Activated CD4-positive, alpha-beta T cell treated with anti-CD3 and anti-CD28 coated beads for 24 hours (primary cell): ENCODE results near the gene ARMC5.

Experiments
- DNase-seq, 2 donors: peaks; one replicate each; pipeline ENCODE4 v3.0.0-alpha.2; 2020; ENCODE audit warnings: low read depth in 2 of 2

ARMC5 gene

DNA sequence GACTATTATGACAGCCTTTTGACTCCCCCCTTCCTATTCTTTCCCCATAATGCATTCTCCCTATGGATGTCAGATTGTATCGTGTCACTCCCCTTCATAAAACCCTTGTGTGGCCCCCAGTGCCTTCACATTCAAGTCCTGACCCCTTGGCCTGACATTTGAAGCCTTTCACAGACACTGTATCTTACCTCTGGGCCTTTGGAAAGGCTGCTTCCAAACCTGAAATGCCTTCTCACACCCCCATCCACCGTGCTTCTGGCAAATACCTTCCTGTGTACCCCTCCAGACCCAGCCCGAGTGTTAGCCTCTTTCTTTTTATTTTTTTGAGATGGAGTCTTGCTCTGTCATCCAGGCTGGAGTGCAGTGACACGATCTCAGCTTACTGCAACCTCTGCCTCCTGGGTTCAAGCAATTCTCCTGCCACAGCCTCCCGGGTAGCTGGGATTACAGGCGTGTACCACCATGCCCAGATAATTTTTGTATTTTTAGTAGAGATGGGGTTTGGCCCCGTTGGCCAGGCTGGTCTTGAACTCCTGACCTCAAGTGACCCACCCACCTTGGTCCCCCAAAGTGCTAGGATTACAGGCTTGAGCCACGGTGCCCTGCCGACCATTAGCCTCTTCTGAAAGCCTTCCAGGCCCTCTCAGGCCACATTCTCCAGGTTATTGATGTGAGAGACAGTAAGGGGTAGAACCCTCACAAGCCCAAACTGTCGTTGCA is 2.1 kb downstream of the ARMC5 start:
- no peak for DNase-seq

DNA sequence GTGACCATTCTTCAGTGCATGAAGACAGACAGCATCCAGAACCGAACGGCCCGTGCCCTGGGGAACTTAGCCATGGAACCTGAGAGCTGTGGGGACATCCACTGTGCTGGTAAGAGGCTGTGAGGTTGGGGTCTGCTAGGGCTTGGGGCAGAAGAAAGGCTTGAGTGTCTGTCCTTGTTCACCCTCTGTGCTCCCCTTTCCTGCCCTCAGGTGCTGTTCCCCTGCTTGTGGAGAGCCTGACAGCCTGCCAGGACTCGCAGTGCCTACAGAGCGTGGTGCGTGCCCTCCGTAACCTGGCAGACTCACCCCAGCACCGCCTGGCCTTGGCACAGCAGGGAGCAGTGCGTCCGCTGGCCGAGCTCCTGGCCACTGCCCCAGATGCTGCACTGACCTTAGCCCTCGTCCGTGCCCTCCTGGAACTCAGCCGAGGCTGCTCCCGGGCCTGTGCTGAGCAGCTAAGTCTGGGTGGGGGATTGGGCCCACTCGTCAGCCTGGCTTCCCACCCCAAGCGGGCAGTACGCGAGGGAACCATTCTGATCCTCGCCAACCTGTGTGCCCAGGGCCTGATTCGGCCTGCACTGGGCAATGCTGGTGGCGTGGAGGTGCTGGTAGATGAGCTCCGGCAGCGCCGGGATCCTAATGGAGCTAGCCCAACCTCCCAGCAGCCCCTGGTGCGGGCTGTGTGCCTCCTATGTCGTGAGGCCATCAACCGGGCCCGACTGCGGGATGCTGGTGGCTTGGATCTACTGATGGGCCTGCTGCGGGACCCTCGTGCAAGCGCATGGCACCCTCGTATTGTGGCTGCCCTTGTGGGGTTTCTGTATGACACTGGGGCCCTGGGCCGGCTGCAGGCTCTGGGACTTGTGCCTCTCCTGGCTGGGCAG is 2.9 kb downstream of the ARMC5 start:
- DNase-seq: no peak

- no peak for DNase-seq
Measured at GRCh38 chr16:31464348-31464769, 5.1 kb downstream of the ARMC5 start.

GRCh38 chr16:31464781-31465260 is 5.5 kb downstream of the ARMC5 start:
- no peak for DNase-seq

DNA sequence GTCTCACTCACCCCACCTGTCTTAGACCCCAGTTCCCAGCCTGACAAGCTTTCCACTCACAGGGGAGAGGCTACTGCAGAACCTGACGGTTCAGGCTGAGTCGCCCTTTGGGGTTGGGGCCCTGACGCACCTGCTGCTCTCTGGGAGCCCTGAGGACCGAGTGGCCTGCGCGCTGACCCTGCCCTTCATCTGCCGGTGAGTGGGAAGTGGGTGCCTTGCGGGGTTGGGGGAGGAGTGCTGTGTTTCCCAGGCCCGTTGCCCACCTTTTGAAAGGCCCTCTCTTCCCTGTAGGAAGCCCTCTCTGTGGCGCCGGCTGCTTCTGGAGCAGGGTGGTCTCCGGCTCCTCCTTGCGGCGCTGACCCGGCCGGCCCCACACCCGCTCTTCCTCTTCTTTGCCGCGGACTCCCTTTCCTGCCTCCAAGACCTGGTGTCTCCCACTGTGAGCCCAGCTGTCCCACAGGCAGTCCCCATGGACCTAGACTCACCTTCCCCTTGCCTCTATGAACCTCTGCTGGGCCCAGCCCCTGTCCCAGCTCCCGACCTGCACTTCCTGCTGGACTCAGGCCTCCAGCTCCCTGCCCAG is 6.6 kb downstream of the ARMC5 start:
- DNase-seq: no peak

- no peak for DNase-seq
Measured at GRCh38 chr16:31466381-31466841, 7.1 kb downstream of the ARMC5 start.

DNA sequence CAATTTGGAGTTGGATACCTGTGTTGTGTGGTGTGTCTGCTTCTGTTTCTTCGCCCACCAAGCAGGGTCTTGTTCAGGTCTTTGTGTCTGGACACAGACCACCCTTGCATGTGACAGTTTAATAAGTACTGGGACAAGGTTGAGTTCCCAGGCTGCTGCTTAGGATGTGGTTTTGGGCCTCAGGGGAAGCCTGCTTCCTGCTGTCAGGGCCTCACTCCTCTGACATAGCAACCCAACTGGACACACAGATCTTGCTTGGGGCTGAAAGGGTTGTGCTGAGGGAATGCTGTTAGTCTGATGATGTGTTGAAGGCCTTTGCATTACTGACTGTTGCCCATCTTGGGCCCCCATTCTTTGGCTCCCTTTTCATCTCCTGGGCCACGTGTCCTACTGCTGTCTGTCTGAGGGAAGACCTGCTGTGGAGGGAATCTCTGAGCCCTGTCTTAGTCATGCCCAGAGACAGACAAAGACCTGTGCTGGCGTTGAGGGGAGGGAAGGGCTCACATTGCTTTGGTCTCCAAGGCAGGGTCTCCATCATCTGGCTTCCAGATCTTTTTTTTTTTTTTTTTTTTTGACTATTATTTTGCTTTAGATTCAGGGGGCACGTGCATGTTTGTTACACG is 8.0 kb downstream of the ARMC5 start:
- DNase-seq: no peak

- no peak for DNase-seq
Measured at GRCh38 chr16:31467858-31468257, 8.6 kb downstream of the ARMC5 start.

DNA sequence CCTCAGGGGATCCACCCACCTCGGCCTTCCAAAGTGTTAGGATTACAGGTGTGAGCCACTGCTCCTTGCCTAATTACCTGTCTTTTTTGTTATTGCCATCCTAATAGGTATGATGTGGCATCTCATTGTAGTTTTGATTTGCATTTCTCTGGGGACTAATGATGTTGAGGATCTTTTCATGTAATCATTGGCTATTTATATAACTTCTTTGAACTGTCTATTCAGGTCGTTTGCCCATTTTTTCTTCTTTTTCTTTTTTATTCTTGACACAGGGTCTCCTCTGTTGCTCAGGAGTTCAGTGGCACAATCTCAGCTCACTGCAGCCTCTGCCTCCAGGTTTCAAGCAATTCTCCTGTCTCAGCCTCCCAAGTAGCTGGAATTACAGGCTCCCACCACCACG is 11.3 kb downstream of the ARMC5 start:
- DNase-seq: no peak

GRCh38 chr16:31471241-31471874 is 12.1 kb downstream of the ARMC5 start:
- DNase-seq: no peak

GRCh38 chr16:31471875-31472708 is 12.8 kb downstream of the ARMC5 start, which contains the start of gene TGFB1I1:
Gene TGFB1I1 (plus strand): TSS chr16:31472152. CDS start chr16:31472189, 37 bp downstream.
- no peak for DNase-seq

DNA sequence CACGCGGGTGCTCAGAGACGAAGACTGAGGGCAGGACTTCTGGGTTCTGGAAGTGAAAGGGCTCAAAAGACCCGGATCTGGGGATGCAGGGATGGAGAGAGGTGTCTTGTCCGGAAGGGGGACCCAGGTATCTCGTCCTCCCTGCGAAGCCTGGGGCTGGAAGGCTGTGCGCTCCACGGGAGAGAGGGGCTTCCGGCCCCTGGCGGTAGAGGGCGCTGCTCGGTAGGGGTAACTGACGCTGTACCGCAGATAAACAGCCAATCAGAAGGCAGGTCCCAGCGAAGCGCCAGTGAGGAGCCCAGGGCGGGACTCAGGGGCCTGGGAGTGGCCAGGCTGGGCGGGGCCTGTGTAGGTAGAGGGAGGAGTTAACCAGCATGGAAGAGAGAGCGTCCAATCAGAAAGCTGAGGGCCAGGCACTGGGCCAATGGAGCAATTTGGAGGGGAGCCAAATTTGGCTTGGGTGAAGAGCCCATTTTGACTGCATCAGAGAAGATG is 13.5 kb downstream of the ARMC5 start:
- DNase-seq: peak in 1 of 2 donors; percentile 20

GRCh38 chr16:31473264-31473984 is 14.1 kb downstream of the ARMC5 start:
- no peak for DNase-seq

GRCh38 chr16:31474173-31474714 is 14.9 kb downstream of the ARMC5 start:
- no peak for DNase-seq

DNA sequence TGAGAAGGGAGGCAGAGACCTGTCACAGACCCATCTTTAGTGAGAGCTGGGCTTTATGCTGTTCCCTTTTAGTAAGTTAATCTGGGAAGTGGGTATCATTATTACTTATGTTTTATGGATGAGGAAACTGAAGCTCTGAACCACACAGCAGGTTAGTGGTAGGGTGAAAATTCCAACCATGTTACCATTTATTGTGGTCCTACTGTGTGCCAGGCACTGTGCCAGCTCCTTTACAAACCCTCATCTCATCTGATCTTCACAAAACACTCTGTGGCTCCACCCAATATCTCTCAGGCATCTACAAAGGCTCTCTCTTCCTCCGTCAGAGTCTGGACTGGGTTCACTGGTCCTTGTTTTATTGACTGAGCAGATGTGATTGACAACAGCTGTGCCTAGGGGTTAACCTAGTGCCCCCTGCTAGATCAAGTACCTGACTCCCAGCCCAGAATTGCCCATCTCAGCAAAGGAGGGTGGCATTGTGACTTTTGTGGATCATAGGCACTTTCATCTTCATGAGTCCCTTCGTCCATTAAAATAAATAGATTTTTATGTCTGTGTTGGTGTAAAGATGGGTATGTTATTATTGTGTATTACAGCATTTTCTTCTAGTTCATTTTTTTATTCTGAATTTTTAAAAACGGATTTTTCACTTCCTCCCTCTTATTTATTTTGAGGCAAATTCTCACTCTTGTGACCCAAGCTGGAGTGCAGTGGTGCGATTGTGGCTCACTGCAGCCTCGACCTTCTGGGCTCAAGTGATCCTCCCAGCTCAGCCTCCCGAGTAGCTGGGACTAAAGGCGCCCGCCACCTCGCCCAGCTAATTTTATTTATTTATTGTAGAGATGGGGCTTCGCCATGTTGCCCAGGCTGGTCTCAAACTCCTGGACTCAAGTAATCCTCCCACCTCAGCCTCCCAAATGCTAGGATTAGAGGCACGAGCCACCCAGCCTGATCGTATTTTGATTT is 15.8 kb downstream of the ARMC5 start:
- no peak for DNase-seq

DNA sequence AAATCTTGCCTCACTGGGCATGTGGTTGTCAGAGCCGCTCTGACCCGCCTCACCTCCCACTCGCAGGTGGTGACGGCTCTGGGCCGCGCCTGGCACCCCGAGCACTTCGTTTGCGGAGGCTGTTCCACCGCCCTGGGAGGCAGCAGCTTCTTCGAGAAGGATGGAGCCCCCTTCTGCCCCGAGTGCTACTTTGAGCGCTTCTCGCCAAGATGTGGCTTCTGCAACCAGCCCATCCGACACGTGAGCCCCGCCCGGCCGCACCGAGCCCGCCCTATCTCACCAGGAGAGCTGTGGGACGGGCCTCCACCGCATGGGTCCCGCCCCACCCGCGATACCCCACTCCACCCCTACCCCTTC is 16.6 kb downstream of the ARMC5 start:
- no peak for DNase-seq

DNA sequence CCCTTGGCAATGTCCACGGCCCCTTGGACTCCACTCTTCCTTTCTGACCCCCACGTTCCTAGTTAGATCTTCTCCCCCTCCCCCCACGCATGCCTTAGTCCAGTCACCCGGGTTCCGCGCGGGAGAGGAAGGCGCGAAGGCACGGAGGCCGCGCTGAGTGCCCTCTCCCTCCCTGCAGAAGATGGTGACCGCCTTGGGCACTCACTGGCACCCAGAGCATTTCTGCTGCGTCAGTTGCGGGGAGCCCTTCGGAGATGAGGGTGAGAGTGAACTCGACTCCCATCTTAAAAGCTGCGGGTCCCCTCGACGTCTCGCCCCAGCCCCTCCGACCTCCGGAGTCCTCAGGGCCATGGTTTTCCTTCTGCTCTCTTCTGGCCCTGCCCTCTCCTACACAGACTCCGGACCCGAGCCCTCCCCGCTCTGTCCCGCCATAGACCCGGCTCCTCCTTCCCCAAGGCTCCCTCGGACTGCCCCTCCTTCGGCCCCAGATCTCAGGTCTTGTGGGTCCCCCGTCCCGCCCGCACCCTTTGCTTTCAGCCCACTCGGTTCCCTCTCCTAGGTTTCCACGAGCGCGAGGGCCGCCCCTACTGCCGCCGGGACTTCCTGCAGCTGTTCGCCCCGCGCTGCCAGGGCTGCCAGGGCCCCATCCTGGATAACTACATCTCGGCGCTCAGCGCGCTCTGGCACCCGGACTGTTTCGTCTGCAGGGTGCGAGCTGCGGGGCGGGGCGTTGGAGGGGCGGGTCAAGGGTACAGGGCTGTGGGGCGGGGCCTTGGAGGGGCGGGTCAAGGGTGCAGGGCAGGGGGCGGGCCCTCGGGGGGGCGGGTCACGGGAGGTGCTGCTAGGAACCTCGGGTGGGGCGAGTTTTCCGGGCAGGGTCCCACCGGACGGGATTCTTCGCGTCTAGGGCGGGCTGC is 17.3 kb downstream of the ARMC5 start:
- peak; percentile 89 to 90 for DNase-seq
